Renal pelvis (tissue), 4 donors: ENCODE results near the gene ZBTB38. TPM values are rescaled to one million over a fixed set of nuclear protein-coding genes. Genes with fewer than 3 reads are reported as not detected.

ENCODE experiments used
- DNase-seq: peaks from one replicate; pipeline ENCODE4 v3.0.0-alpha.2; 2013
- polyA plus RNA-seq, 3 donors: library from polyadenylated mRNA; unstranded; fragments of 120-200 nt; gene quantifications; one replicate each; pipeline ENCODE4 v1.2.1, GENCODE V29; 2013; ENCODE audit not compliant: insufficient read length in 3 of 3

Gene ZBTB38
- polyA plus RNA-seq, 3 donors, result 51.7 to 66.1 (median 51.9) TPM

DNA sequence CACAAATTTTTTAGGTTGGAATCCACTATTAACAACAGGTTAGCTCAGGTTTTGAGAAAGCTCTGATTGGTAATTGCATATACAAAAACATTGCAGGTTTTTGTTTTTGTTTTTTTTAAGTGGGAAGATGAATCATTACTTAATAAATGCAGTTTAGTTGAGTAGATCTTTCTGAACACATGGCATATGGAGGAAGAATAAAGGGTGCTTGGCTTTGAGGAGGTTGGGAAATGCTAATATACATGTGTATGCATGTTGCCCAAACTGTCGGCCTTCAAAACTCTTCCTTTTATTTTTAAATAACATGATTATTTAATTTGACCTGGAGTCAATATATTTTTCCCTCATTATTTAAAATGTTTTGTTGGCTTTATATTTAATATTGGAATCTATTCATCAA, 32.8 kb downstream of the ZBTB38 start:
- DNase-seq, result no peak

DNA sequence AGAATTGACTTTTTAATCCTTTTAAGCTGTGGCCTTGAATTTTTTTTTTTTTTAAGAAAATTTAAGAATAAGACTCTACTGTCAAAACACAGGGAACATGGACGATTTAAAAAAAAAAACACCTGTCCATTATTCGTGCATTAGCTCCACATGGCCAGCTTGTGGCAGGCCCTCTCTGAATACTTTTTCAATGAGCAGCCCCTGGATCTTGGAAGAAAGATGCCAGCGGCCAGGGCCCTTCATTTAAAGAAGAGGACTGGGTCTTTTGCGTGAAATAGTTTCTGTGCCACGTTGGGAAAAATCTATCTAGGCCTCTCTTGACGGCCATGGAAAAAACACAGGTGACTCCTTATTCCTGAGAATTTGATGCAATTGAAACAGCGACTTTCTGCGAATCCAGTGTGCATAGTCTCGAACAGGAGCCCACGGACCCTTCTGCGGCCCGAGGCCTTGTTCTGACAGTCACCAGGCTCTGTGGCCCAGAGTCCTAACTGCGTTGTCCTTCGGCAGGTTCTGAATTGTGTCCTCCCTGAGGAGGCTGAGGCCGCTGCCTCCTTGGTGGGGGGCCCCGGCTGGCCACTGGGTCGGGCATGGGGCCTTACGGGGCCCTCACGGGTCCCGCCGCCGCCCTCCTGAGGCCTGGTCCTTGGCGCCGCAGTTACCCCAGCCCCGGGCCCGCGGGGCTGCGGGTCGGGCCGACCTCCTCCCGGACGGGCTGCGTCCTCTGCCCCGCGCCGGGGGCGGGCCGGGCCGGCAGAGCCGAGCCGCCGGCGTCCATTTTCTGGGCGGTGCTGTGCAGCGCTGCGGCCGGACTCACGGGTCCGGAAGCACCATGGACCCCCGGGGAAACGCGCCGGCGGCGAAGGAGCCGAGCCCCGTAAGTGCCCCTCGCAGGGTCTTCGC, 33.5 kb downstream of the ZBTB38 start:
- DNase-seq, result no peak

DNA sequence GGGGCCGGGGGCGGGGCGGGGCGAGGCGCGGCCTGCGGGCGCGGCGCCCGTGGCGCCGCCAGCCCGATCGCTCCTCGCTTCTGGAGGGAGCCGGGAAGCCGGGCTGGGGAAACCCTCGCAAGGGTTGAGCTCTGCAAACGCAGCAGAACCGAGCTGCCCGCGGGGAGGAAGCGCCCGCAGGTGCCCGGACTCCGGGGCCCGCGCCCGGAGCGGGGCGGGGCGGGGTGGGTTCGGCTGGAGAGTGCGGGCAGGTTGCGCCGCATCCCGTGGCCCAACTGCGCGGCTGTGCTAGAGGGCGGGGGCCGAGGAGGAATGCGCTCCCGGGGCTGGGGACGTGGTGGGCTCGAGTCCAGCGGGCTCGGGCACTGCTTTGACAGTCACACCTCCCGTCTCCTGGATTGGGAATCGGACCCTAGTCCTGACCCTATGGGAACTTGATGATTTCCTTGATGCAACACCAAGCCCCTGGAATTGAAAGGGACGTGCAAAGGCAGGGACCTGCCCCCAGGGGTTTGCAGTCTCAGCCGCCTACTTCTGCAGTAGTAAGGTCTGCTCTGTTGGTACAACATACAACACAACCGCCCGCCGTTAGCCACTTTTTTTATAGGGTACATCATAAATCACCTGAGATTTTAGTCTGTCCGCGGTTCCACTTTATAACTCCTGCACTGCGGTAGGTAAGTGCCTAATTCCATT, 34.3 kb downstream of the ZBTB38 start:
- DNase-seq, result no peak

DNA sequence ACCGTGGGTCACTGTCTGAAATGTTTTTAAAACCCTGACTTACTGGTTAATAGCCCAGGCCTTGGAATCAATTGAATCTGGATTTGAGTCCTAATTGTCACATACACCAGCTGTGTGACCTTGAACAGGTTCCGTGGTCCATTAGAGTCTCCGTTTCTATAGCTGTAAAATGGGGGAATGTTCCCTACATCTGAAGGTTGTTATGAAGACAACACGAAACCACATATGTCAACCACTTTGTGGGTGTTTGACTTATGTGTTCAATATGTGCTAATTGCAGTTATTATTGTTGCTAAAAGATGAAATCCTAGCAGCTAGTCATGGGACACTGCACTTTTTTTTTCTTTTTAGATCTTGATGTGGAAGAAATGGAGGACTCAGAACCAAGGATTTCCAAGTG, 35.3 kb downstream of the ZBTB38 start:
- no peak for DNase-seq

DNA sequence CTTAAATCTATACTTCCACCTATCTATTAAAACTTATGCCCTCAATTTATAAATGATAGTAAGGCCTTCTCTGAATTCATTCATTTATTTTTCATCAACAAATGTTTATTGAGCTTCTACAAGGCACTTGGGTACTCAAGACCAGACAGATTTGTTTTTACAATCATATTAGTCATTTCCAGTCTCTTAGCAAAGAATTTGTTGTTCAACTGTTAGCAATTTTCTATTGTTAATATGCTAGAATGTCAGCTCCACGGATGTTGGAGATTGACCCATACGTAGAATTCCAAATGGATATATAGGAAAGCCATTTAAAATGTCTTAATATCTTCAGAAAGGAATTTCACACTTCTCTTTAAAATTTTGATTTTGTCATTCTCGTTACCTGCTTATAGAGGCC, 36.7 kb downstream of the ZBTB38 start:
- no peak for DNase-seq

DNA sequence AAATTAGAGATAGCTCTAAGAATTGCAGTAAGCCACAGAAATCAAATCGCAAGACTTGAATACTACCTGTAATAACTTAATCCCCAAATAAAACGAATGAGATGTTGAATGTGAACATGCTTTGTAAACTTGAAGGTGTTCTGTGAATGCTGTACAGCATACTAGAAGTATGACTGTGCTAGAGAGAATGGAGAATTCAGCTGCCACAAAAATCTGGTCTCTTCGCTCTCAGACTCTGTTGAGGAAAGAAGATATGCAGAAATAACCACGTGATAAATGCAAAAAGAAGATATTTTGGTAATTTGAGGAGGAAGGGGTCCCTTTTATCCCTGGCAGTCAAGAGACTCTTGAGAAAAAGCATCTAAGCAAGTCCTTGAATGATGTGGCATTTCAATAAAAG, 37.3 kb downstream of the ZBTB38 start:
- no peak for DNase-seq

DNA sequence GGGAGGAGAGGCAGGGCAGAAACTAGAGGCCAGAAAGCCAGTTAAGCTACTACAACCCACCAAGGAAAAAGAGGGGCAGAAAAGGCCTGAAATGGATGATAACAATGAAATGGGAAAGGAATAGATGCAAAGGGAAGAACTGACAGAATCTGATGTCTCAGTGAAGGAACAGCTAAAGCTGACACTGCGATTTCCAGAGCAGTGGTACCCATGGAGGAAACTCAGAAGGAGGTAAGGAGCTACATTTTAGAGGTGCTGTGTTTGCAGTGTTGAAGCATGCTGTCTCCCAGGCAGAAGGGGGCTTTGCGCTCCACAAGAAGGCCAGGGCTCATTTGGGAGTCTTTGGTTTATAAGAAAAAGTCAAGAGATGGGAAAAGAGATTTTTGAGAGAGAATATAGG, 38.0 kb downstream of the ZBTB38 start:
- DNase-seq, result no peak

DNA sequence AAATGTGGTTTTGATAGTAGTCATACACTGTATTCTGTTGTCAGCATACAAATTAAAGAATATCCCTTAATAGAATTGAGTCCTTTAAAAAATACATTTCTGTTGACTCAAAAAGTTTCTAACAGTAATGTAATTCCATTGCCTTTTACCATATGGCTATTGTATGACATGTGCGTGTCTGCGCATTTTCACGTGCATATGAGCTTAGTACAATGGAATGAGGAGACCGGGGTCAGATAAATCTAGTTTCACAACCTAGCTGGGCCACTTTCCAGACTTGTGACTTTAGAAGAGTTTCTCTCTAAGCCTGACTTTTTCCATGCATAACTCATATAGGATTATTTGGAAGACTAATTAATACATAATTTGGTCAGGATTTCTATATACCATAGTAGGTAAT, 38.7 kb downstream of the ZBTB38 start:
- DNase-seq, result no peak

DNA sequence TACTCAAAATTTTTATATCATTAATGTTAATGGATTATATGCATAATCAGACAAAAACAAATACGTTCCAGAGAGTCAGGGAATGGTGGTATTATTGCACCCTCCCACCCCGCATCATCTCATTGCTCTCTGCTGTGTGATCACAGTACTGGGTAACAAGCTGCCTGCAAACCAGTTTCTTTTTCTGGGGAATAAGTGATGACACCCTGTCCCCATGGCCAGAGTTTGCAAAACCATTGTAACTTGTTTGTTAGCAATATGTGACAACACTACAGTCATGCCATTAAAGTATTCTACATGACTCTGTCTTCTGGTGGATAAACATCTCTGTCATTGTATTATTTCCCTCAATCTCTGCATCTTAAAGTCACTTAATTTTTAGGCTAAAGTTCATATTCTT, 39.5 kb downstream of the ZBTB38 start:
- no peak for DNase-seq

DNA sequence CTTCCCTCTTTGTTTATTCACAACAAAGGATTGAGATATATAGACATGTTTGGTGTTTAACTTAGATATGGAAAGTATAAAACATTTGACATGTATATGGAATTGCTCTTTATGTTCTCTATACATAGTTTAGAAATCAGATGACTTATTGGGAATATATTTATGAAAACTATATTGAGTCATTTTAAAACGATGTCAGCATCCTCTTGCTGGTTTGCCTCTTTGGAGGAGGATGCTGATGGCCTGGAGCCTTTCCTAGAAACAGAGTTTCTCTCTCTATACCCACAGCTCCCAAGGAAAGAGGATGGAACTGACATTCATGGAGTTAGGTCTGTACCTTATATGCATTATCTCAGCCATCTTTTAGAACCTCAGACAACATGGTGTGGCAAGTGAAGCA, 40.3 kb downstream of the ZBTB38 start:
- no peak for DNase-seq

DNA sequence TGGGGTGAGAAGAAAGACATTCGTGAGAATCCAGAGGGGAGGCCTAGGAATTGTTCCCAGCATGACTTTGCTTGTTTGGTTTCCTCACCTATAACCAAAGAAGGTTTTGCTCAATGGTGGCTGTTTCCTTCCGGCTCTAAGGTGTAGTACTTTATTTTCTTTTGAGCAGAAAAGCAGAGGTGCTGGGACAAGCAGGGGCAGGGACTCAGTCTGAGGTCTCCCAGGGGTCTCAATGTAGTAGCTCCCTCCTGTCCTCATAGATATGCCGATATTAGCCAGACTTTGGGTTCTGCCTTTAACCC, 41.6 kb downstream of the ZBTB38 start:
- no peak for DNase-seq

DNA sequence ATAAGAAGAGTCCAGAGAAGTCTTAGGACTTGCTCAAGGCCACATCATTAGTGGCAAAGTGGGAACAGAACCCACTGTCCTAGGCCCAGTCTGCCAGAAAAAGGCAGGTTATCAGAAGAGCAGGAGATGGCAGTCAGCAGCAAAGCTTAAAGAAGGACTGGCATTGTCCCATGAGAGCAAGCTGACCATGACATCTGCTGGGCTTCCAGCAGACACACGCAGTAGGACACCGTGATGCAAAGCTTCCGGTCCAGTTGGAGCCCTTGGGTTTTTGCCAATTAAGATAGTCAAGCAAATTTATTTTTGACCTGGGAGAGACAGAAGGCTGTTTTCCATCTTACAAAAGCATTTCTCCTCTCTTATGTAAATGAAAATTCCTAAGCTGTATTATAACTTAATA, 42.1 kb downstream of the ZBTB38 start:
- no peak for DNase-seq

DNA sequence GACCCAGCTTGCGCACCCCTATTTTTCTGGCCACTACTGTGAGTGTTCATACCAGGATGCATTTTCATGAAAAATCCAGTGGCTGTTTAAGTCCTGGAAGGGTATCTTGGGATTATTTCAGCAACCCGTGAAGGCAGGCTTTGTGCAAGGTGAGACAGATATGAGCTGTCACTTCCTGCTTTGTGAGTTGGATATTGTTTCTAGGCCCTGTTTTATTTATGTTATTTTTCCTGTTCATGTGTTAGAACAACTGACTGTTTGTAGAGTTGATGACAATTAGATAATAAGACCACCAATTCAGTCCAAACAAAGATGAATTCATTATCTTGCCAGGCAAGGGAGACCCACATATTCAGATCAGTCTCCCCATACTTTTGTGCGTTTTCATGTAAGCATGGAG, 42.5 kb downstream of the ZBTB38 start:
- no peak for DNase-seq

DNA sequence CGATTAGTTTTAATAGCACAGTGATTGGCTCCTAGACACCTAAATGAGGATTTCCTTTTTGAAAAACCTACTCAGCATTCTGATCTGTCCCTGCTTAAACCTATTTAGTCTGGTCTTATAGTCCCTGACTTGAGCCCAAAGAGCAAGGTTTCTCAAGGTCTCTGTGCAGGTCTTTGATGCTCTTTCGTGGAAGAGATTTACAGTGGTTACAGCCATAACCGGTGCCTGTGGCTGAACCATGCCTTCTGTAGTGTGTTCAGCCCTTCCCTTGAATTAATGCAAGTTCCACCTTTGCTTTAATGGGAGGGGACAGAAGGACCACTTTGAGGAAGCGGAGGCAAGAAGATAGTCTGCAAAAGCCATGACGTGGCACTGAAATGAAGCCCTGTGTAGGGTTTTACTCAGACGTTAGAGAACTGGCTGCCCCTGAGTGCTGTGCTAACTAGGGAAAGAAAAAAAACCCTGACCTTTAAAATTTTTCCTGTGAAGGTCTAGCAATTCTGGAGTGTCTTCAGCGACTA, 43.0 kb downstream of the ZBTB38 start:
- DNase-seq, result no peak

DNA sequence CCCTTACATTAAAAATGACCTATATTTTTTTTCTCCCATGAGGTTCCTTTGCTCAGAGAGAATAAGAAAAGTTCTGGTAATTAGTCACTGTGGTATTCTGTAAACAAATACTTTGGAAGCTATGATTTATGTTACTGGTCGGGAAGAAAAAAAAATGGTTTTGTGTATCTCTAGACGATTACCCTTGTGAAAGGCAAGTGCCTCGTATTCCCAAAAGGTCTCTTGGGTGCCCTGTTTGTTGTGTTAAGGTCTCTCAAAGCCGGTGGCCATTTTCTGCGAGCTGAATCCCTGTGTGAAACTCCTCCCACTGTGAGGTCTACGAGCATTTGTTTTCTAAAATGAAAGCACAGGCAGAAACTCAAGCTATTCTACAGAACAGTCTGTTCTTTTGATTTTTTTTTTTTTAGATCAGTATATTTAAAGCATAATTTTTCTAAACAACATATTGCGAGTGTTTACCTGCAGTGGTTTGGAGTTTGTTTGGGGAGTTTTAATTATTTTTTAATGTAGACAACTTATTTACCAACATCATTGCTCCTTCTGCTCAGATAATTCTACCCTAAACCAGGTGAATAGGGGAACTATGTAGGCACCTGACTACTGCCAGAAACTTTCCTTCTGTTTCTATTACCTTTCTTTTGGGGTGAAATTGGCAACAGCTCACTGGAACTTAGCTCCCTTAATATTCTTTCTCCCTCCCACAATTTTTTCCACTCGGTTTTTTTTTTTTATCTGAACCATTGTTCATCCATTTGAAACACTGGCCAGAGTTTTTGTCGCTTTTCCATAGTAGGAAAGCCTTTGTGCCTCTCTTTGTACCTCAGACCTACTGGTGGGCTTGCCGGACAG, 44.0 kb downstream of the ZBTB38 start:
- peak; percentile 71 for DNase-seq

DNA sequence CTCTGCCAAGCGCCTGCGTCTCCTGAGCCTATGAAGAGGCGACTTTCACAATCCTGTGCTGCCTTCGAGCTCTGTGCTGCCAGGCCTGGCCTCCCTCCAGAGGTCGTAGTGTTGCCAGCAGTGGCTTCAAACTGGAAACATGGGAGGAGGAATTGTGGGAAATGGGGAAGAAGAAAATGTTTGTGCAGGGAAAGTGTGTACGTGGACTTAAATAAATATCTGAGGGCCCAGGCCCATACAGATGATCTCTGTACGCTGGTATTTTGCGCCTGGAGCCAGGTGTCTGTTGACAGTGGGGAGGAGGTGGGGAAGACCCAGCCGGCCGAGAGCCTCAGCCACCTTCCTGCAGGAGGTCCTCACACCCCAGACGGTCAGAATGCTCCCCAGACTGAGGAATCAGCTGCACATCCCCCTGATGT, 44.6 kb downstream of the ZBTB38 start:
- no peak for DNase-seq

DNA sequence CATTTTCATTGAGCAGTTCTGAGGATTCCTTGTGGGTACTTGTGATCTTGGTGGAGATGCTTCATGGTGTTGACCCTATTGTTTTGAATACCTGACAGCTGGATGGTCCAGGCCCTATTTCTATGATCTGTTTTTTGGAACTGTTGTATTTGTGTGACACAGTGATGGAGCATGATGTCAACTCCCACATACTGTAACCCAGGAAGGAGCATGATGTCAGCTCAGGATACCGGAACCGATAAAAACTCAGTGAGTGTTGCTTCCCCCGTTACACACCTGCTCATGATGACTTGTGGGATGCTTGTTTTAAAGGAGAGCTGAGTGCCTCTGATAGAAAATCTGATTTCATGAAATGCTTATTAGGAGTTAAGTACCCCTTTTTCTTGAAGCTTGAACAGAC, 45.1 kb downstream of the ZBTB38 start:
- DNase-seq, result no peak

DNA sequence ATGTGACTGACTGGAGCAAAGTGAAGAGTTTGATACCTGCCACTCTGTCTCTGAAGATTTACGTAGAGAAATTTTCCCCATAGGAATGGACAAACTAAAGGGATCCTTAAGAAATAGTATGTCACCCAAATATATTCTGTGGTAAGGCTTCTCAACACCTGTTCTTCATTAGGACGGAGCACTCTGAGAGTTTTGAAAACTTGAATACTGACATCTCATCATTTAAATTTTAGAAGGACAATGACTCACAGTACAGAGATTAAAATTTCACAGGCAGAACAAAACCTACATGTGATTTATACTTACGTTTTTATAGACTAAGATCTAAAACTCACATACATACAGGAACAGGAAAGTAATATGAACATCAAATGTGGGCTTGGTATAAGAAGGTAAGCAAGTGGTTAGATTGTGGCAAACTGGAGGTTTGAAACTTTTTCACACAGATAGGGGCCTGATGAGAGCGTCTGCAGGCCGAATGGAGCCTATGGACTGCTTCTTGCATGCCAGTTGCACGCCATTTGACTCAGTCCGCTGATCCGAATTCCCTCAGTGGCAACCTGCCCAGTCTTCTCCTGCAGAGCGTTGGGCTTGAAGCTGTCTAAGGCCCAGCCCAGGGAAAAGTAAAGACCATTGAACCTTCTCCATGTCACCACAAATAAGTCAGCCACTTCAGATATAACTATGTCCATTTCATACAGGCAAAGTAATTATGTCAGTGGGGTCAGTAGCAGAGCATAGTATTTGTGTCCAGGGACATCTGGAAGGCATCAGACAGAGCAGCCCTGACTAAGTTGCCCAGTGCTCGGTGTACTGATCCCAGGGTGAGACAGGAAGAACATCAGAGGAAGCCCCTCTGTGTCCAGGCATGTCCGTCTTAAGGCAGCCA, 45.7 kb downstream of the ZBTB38 start:
- DNase-seq, result no peak

DNA sequence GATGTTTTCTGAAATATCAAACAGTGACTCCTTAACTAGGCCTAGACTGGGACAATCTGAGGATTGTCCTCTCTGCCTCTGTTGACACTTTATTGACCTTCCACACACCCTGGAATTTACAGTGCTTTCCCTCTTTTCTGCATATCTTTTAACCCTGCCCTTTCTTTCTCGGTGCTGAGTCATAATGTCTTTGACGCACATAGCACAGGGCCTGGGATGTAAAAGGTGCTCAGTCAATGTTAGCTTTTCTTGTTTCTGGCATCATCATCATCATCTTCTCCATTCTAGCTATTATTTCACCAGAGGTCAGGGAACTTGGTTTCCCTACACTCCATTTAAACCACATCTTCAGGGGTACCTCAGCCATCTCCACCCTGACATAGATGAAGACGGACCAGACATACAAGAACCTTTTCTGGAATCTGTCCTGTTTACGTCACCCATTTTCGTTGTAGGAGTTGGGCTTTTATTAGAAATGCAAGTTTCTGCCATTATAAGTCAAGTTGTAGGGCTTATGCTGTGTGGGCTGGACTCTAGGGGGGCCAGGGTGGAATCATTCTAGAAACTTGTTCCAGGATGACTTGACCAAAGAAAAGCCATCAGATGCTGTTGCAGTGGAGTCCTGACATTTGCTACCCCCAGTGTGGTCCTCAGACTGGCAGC, 46.6 kb downstream of the ZBTB38 start:
- DNase-seq, result no peak

DNA sequence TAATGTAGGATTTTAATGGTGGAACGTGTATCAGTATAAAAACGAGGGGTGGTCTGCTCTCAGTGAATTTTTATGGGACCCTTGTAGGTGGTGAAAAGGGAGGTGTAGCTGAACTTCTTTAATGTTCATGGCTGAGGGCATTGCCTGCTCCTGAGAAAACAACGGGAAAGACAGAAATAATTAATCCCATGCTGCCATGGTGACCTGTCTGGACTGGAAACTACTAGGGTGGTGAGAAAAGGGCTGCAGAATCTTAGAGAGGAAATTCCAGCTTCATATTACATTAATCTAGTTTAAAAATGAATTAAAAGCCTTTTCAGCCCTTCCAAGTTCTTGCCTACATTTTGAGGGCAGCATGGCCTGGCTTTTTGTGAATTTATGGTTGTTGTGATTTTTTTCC, 47.6 kb downstream of the ZBTB38 start:
- no peak for DNase-seq
